IMR-90 (cell line): ENCODE results near the gene C7orf25. TPM values are rescaled to one million over a fixed set of nuclear protein-coding genes. Genes with fewer than 3 reads are reported as not detected.

Source experiments
- ATAC-seq: fragments of 200-7000 bp; cut with Tn5 transposase; 2 replicates; pipeline ENCODE4 v1.9.1; 2020; ENCODE audit warnings: low read depth, mild to moderate bottlenecking, moderate library complexity
- BruUV-seq: library from RNA; stranded (reverse); fragments of 400-500 nt; replicated peaks from 2 replicates; lab custom pipeline; 2021; lab: Mats Ljungman, UMichigan
- CTCF ChIA-PET: fragments of 300-600 bp; formaldehyde crosslinking; extraction: SDS; loops from one replicate; lab custom pipeline; 2021; ENCODE audit warnings: antibody characterized with exemption; lab: Yijun Ruan, JAX
- POLR2A ChIA-PET: fragments of 300-600 bp; sonication (Branson Sonifier 250); formaldehyde crosslinking; loops from one replicate; lab custom pipeline; 2022; ENCODE audit warnings: antibody characterized with exemption; ENCODE audit not compliant: unreplicated experiment; lab: Charles Lee
- DNase-seq: peaks from one replicate; pipeline ENCODE4 v3.0.0; 2013
- H2AFZ ChIP-seq: replicated peaks from 2 replicates; pipeline ENCODE3; 2013; ENCODE audit warnings: low read length, mild to moderate bottlenecking; ENCODE audit not compliant: poor library complexity
- H2AK5ac ChIP-seq: 2 replicates; pipeline ENCODE4 v1.6.1; 2013; ENCODE audit warnings: low read depth, low read length, inconsistent platforms
- H2AK9ac ChIP-seq: replicated peaks from 2 replicates; pipeline ENCODE3; 2013; ENCODE audit warnings: mild to moderate bottlenecking, low read depth, low read length, moderate library complexity; ENCODE audit not compliant: poor library complexity
- H2BK120ac ChIP-seq: 2 replicates; pipeline ENCODE4 v1.6.1; 2013; ENCODE audit warnings: low read depth, low read length, inconsistent platforms
- H2BK15ac ChIP-seq: 3 replicates; pipeline ENCODE4 v1.6.1; 2013; ENCODE audit warnings: low read depth, low read length, inconsistent platforms
- H2BK20ac ChIP-seq: 2 replicates; pipeline ENCODE4 v1.6.1; 2013; ENCODE audit warnings: low read depth, mild to moderate bottlenecking, inconsistent platforms, low read length, moderate library complexity
- H2BK5ac ChIP-seq: 2 replicates; pipeline ENCODE4 v1.6.1; 2013; ENCODE audit warnings: mild to moderate bottlenecking, low read depth, low read length, inconsistent platforms; ENCODE audit not compliant: poor library complexity, severe bottlenecking
- H3K14ac ChIP-seq: replicated peaks from 2 replicates; pipeline ENCODE4 v1.6.1; 2013; ENCODE audit warnings: low read depth, low read length, inconsistent platforms
- H3K18ac ChIP-seq: 2 replicates; pipeline ENCODE4 v1.6.1; 2013; ENCODE audit warnings: low read depth, low read length, control low read depth
- H3K23ac ChIP-seq: 2 replicates; pipeline ENCODE4 v1.6.1; 2013; ENCODE audit warnings: low read depth, low read length, inconsistent platforms
- H3K27ac ChIP-seq: 2 replicates; pipeline ENCODE4 v1.5.1; 2013; ENCODE audit warnings: mild to moderate bottlenecking, control low read depth, low read length; ENCODE audit not compliant: insufficient read depth
- H3K27me3 ChIP-seq: 2 replicates; pipeline ENCODE4 v1.6.1; 2013; ENCODE audit warnings: low read length; ENCODE audit not compliant: control insufficient read depth, insufficient read depth
- H3K36me3 ChIP-seq: 2 replicates; pipeline ENCODE4 v1.6.1; 2013; ENCODE audit warnings: low read length, mixed read lengths; ENCODE audit not compliant: control insufficient read depth, insufficient read depth
- H3K4ac ChIP-seq: 2 replicates; pipeline ENCODE4 v1.6.1; 2013; ENCODE audit warnings: low read depth, low read length, inconsistent platforms
- H3K4me1 ChIP-seq: 2 replicates; pipeline ENCODE4 v1.6.1; 2013; ENCODE audit warnings: low read length, mixed read lengths; ENCODE audit not compliant: control insufficient read depth, insufficient read depth
- H3K4me2 ChIP-seq: 2 replicates; pipeline ENCODE4 v1.6.1; 2013; ENCODE audit warnings: low read depth, mild to moderate bottlenecking, control low read depth, low read length, moderate library complexity
- H3K4me3 ChIP-seq: 2 replicates; pipeline ENCODE4 v1.5.1; 2013; ENCODE audit warnings: low read depth, mild to moderate bottlenecking, control low read depth, low read length, moderate library complexity; ENCODE audit not compliant: insufficient read depth
- H3K56ac ChIP-seq: 2 replicates; pipeline ENCODE4 v1.6.1; 2013; ENCODE audit warnings: low read length, inconsistent platforms; ENCODE audit not compliant: insufficient read depth; ENCODE audit errors: extremely low read depth
- H3K79me1 ChIP-seq, 2 experiments: 2 replicates each; pipeline ENCODE4 v1.6.1; 2013; ENCODE audit warnings: low read length in 2 of 2, inconsistent platforms in 1 of 2, low read depth in 1 of 2
- H3K9ac ChIP-seq: 2 replicates; pipeline ENCODE4 v1.6.1; 2013; ENCODE audit warnings: low read depth, low read length, control low read depth
- H3K9me1 ChIP-seq: 2 replicates; pipeline ENCODE4 v1.6.1; 2013; ENCODE audit warnings: low read length, inconsistent platforms; ENCODE audit not compliant: insufficient read depth
- H3K9me3 ChIP-seq: 2 replicates; pipeline ENCODE4 v1.6.1; 2013; ENCODE audit warnings: low read length; ENCODE audit not compliant: control insufficient read depth, insufficient read depth
- H4K20me1 ChIP-seq: 2 replicates; pipeline ENCODE4 v1.6.1; 2013; ENCODE audit warnings: low read length, inconsistent platforms; ENCODE audit not compliant: insufficient read depth
- H4K5ac ChIP-seq: 2 replicates; pipeline ENCODE4 v1.6.1; 2013; ENCODE audit warnings: mild to moderate bottlenecking, low read depth, low read length, control low read depth
- H4K8ac ChIP-seq, 2 experiments: 2 replicates each; pipeline ENCODE4 v1.6.1; 2013; ENCODE audit warnings: low read depth in 2 of 2, low read length in 2 of 2, control low read depth in 1 of 2, inconsistent platforms in 1 of 2
- H4K91ac ChIP-seq: 2 replicates; pipeline ENCODE4 v1.6.1; 2013; ENCODE audit warnings: low read depth, low read length, inconsistent platforms; ENCODE audit not compliant: insufficient read depth
- MAFK ChIP-seq: IDR thresholded peaks from 2 replicates; pipeline ENCODE4 v1.6.1; 2012; ENCODE audit warnings: low read depth, low read length, improper control_type of control experiment
- POLR2A ChIP-seq: IDR thresholded peaks from 2 replicates; pipeline ENCODE4 v1.6.1; 2012; ENCODE audit warnings: mild to moderate bottlenecking, low read depth, low read length
- RAD21 ChIP-seq: IDR thresholded peaks from 2 replicates; pipeline ENCODE4 v1.6.1; 2012; ENCODE audit warnings: low read length, improper control_type of control experiment
- SMC3 ChIP-seq: fragments of 150-350 bp; IDR thresholded peaks from 2 replicates; pipeline ENCODE4 v1.6.1; 2016; ENCODE audit warnings: low read depth, mild to moderate bottlenecking, antibody characterized with exemption, low read length, moderate library complexity
- WGBS, 2 experiments: methylation state at CpG; one replicate each; pipeline versions ENCODE4 v1.1.5 to v1.1.7; 2013; ENCODE audit warnings: missing lambda C conversion rate in 2 of 2; ENCODE audit not compliant: insufficient read length in 1 of 2; ENCODE audit errors: extremely low coverage in 2 of 2; 5-methylcytosine and 5-hydroxymethylcytosine counted together
- dilution Hi-C: fragments of 300-500 bp; cut with HindIII; formaldehyde crosslinking; loops from one replicate; pipeline ENCODE4 v1.14.3; 2018; ENCODE audit warnings: low sequenced_read_pairs; ENCODE audit not compliant: unreplicated experiment
- in situ Hi-C: fragments of 300-500 bp; cut with MboI; formaldehyde crosslinking; loops from 3 replicates; pipeline ENCODE4 v1.14.3; 2019; ENCODE audit warnings: low sequenced_read_pairs, inconsistent platforms, mixed read lengths
- intact Hi-C: fragments of 100-400 bp; cut with micrococcal nuclease; formaldehyde crosslinking; loops from 2 replicates; pipeline ENCODE4 v1.10.0; 2022
- polyA plus RNA-seq, 3 experiments: library from polyadenylated mRNA; depleted of rRNA; stranded (reverse); fragments of >200 nt; gene quantifications; 2 replicates each; pipeline ENCODE4 v1.2.3, GENCODE V29; 2012; ENCODE audit warnings: low replicate concordance in 1 of 3
- total RNA-seq: library from RNA; depleted of rRNA; stranded (reverse); fragments of >200 nt; gene quantifications from 2 replicates; pipeline ENCODE4 v1.2.3, GENCODE V29; 2012
- TF ChIP-seq, protein P1 (sequence below): conservative IDR thresholded peaks from 2 replicates; pipeline ENCODE4 v1.5.1; 2012; ENCODE audit warnings: mild to moderate bottlenecking, low read depth, low read length, improper control_type of control experiment

C7orf25 gene
- total and polyA plus RNA-seq, 2 of the 4 experiments (the other 2 are of a cell fraction) = 4.5 to 6.1 TPM

- Histone ChIP-seq H3K23ac (no peak overlapping the region), H4K5ac (no peak overlapping the region), H2AK5ac (no peak overlapping the region), H3K36me3 (no peaks in the 10 kb centered on the region), H2BK15ac (no peak overlapping the region), H3K4me2 (no peak overlapping the region), H3K14ac (no peak overlapping the region), H3K9me3 (no peaks in the 10 kb centered on the region), H3K18ac (no peak overlapping the region), H2BK120ac (no peak overlapping the region), H2BK20ac (no peak overlapping the region), H3K9ac (no peak overlapping the region), H4K91ac (no peak overlapping the region), H4K20me1 (no peaks in the 10 kb centered on the region), H3K27ac (no peak overlapping the region), H2BK5ac (no peak overlapping the region), H3K9me1 (no peaks in the 10 kb centered on the region), H3K27me3 (peaks cover 9% of the 10 kb centered on the region; the same call in 1 of the 2 replicates), H2AFZ (no peak overlapping the region), H3K4ac (no peak overlapping the region), H3K4me3 (no peak overlapping the region), H3K4me1 (peaks cover 3% of the 10 kb centered on the region; the same call in 1 of the 2 replicates), H3K79me1 (no peaks in the 10 kb centered on the region), H4K8ac (no peak overlapping the region), H2AK9ac (no peak overlapping the region), H3K56ac (no peak overlapping the region)
- POLR2A ChIA-PET = no interaction called here
- 40% methylated on average over 2 of the region's 5 CpGs; no CpG with 5 or more reads in 1 of the 2 experiments for WGBS, 2 experiments
- DNase-seq (peak; percentile 51), ATAC-seq (peak; percentile 93)
- in situ Hi-C loops (no loop called here), intact Hi-C loops (loop anchor here (1.0 kb wide), 1 partner anchor 933 kb away; no protein-coding TSS in a partner anchor), dilution Hi-C loops (no loop called here)
- CTCF ChIA-PET = interaction anchor here (0.5 to 3.7 kb wide), 15 partner anchors 9 to 944 kb away, joined by 3 to 12 read pairs (median 4); no protein-coding TSS in a partner anchor
- no TSS peak for BruUV-seq
- TF ChIP-seq SMC3 (peak; percentile 67), POLR2A (no peak), MAFK (no peak), RAD21 (peak; percentile 58)
- TF ChIP-seq, protein P1, sequence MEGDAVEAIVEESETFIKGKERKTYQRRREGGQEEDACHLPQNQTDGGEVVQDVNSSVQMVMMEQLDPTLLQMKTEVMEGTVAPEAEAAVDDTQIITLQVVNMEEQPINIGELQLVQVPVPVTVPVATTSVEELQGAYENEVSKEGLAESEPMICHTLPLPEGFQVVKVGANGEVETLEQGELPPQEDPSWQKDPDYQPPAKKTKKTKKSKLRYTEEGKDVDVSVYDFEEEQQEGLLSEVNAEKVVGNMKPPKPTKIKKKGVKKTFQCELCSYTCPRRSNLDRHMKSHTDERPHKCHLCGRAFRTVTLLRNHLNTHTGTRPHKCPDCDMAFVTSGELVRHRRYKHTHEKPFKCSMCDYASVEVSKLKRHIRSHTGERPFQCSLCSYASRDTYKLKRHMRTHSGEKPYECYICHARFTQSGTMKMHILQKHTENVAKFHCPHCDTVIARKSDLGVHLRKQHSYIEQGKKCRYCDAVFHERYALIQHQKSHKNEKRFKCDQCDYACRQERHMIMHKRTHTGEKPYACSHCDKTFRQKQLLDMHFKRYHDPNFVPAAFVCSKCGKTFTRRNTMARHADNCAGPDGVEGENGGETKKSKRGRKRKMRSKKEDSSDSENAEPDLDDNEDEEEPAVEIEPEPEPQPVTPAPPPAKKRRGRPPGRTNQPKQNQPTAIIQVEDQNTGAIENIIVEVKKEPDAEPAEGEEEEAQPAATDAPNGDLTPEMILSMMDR = peak; percentile 70
These were observed 35.4 kb downstream of the C7orf25 start for GRCh38 chr7:42876182-42877068.
